Breast epithelium (tissue), 3 donors: Measurements from ENCODE around the gene CHMP5.

ENCODE experiments used
- CTCF ChIP-seq, 3 donors: fragments of 450-650 bp; IDR thresholded peaks; one replicate each; pipeline ENCODE4 v1.5.1; 2016 to 2017; ENCODE audit warnings: antibody characterized with exemption in 3 of 3, mild to moderate bottlenecking in 3 of 3, moderate library complexity in 3 of 3
- POLR2A ChIP-seq: fragments of 450-650 bp; IDR thresholded peaks from one replicate; pipeline ENCODE4 v1.6.1; 2016; ENCODE audit warnings: antibody characterized with exemption, mild to moderate bottlenecking, moderate library complexity
- POLR2AphosphoS5 ChIP-seq, 3 donors: sonication (generic); formaldehyde crosslinking; IDR thresholded peaks; one replicate each; pipeline ENCODE4 v1.6.1; 2017; ENCODE audit warnings: antibody characterized with exemption in 3 of 3

GRCh38 chr9:33249983-33250382, 14.9 kb upstream of the CHMP5 start:
- TF ChIP-seq POLR2A (no peak), CTCF (IDR thresholded peaks at IDR 0.05) (no peak), POLR2AphosphoS5 (IDR thresholded peaks at IDR 0.05) (no peak)
